Ectodermal cell (in vitro differentiated cells): Measurements from ENCODE around the gene ORM1.

Source experiments
- H3K27ac ChIP-seq: 2 replicates; pipeline ENCODE4 v1.7.0; 2013; ENCODE audit warnings: mild to moderate bottlenecking, low read depth, low read length; ENCODE audit not compliant: insufficient read depth, poor library complexity, severe bottlenecking
- H3K27me3 ChIP-seq: 2 replicates; pipeline ENCODE4 v1.7.0; 2013; ENCODE audit warnings: mild to moderate bottlenecking, low read length; ENCODE audit not compliant: insufficient read depth, control insufficient read depth, poor library complexity, severe bottlenecking
- H3K36me3 ChIP-seq: one replicate; pipeline ENCODE4 v1.7.0; 2013; ENCODE audit warnings: low read length; ENCODE audit not compliant: control insufficient read depth, insufficient read depth
- H3K4me1 ChIP-seq: one replicate; pipeline ENCODE4 v1.7.0; 2013; ENCODE audit warnings: low read length; ENCODE audit not compliant: control insufficient read depth, insufficient read depth
- H3K4me3 ChIP-seq: 2 replicates; pipeline ENCODE4 v1.7.0; 2013; ENCODE audit warnings: low read depth, low read length, control low read depth; ENCODE audit not compliant: insufficient read depth
- H3K9me3 ChIP-seq: 2 replicates; pipeline ENCODE4 v1.7.0; 2013; ENCODE audit warnings: mild to moderate bottlenecking, low read length, moderate library complexity; ENCODE audit not compliant: control insufficient read depth
- WGBS, 2 experiments: methylation state at CpG; one replicate each; pipeline ENCODE4 v1.1.7; 2013; ENCODE audit warnings: missing lambda C conversion rate in 2 of 2; 5-methylcytosine and 5-hydroxymethylcytosine counted together

The ORM1 gene

DNA sequence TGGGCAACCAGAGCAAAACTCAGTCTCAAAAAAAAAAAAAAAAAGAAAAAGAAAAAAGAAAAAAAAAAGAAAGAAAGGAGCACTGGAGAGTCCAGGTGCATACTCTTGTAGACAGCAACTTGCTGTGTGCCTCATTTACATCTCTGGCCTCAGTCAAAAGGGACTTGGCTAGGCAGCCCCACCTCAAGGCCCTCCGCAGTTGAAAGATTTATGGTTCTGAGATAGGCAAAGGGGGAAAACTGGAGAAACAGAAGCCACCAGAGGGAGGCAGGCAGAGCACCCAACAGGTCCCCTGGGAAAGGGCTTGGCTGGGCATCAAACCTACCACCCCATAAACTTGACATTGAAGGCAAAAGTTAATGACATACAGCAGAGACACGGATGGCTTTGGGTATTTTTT is 12.8 kb downstream of the ORM1 start:
- WGBS, 2 experiments = 91 to 96% methylated on average over 2 of the region's 2 CpGs
- Histone ChIP-seq H3K4me1 (no peaks in the 10 kb centered on the region), H3K27me3 (no peaks in the 10 kb centered on the region), H3K9me3 (no peaks in the 10 kb centered on the region), H3K27ac (no peak overlapping the region), H3K4me3 (no peak overlapping the region), H3K36me3 (no peaks in the 10 kb centered on the region)

- WGBS, 2 experiments = 84 to 89% methylated on average over 10 of the region's 10 CpGs
- Histone ChIP-seq H3K27ac (no peak overlapping the region), H3K27me3 (no peaks in the 10 kb centered on the region), H3K4me3 (no peak overlapping the region), H3K36me3 (no peaks in the 10 kb centered on the region), H3K4me1 (no peaks in the 10 kb centered on the region), H3K9me3 (no peaks in the 10 kb centered on the region)
Observed at GRCh38 chr9:114336157-114336556, 13.3 kb downstream of the ORM1 start.

DNA sequence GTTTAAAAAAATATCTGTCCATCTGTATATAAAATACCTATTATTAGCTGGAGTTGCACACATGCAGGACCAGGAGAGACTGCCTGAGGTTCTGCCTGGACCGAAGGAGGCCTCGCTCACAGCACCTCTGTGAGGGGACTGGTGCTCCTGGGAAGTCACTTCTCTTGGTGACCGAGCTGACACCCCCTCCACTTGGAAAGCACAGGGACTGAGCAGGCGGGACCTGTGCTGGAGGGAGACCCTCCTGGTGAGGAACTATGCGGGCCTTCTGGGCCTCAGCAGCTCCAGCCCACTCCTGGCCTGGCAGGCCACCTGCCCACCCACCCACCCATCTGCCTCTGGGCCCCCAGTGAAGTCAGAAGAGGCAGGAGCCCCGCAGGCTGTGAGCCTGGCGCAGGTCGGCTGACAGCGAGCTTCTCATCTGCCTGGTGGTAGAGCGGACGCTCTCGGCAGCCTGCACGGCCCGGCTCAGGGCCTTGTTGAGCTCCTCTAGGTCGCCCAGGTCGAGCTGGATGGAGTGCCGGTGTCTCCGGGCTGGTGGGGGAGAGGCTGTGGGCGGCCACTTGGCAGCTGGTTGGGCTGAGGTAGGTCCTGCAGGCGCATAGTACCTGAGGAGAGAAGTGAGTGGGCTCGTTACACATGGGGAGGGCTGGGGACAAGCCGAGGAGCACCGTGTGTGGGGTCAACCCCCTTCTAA is 13.9 kb downstream of the ORM1 start:
- Histone ChIP-seq H3K27me3 (no peaks in the 10 kb centered on the region), H3K9me3 (no peaks in the 10 kb centered on the region), H3K4me3 (no peak overlapping the region), H3K27ac (no peak overlapping the region), H3K4me1 (no peaks in the 10 kb centered on the region), H3K36me3 (no peaks in the 10 kb centered on the region)
- WGBS, 2 experiments = 93 to 95% methylated on average over 23 of the region's 23 CpGs

- Histone ChIP-seq H3K4me1 (no peaks in the 10 kb centered on the region), H3K27ac (no peak overlapping the region), H3K36me3 (no peaks in the 10 kb centered on the region), H3K27me3 (no peaks in the 10 kb centered on the region), H3K4me3 (no peak overlapping the region), H3K9me3 (no peaks in the 10 kb centered on the region)
- WGBS, 2 experiments = 88 to 93% methylated on average over 2 of the region's 2 CpGs
Observed at GRCh38 chr9:114338187-114338586, 15.3 kb downstream of the ORM1 start.

GRCh38 chr9:114339130-114339908 is 16.4 kb downstream of the ORM1 start:
- no peaks in the 10 kb centered on the region for H3K36me3 ChIP-seq
- H3K27ac ChIP-seq = no peak overlapping the region
- H3K27me3 ChIP-seq = no peaks in the 10 kb centered on the region
- H3K9me3 ChIP-seq = no peaks in the 10 kb centered on the region
- no peaks in the 10 kb centered on the region for H3K4me1 ChIP-seq
- H3K4me3 ChIP-seq = no peak overlapping the region
- 81 to 82% methylated on average over 16 of the region's 16 CpGs for WGBS, 2 experiments

- H3K36me3 ChIP-seq = peaks cover 6% of the 10 kb centered on the region
- H3K4me1 ChIP-seq = no peaks in the 10 kb centered on the region
- no peak overlapping the region for H3K4me3 ChIP-seq
- no peaks in the 10 kb centered on the region for H3K9me3 ChIP-seq
- no peak overlapping the region for H3K27ac ChIP-seq
- WGBS, 2 experiments = 94% methylated on average over 12 of the region's 12 CpGs
- no peaks in the 10 kb centered on the region for H3K27me3 ChIP-seq
Observed at GRCh38 chr9:114341152-114341830, 18.4 kb downstream of the ORM1 start.

DNA sequence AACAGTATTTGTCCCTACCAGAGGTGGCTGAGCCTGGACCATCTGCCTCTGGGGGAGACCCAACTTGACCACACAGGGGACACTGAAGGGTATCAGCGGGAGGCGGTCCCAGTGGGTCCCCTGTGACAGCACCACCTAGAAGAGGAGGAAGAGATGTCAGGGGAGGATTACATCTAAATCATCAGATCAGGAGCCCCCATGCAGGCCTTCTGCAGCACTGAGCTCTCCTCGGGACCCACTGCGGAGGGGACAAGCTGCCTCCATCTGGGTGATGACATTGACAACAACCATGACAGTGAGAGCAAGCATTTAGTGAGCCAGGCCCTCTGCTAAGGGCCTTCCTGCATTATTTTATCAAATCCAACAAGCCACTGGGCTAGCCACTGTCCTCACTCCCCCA is 19.1 kb downstream of the ORM1 start:
- no peak overlapping the region for H3K4me3 ChIP-seq
- 93 to 94% methylated on average over 4 of the region's 4 CpGs for WGBS, 2 experiments
- no peak overlapping the region for H3K27ac ChIP-seq
- H3K27me3 ChIP-seq = no peaks in the 10 kb centered on the region
- peaks cover 6% of the 10 kb centered on the region for H3K36me3 ChIP-seq
- H3K9me3 ChIP-seq = no peaks in the 10 kb centered on the region
- no peaks in the 10 kb centered on the region for H3K4me1 ChIP-seq

DNA sequence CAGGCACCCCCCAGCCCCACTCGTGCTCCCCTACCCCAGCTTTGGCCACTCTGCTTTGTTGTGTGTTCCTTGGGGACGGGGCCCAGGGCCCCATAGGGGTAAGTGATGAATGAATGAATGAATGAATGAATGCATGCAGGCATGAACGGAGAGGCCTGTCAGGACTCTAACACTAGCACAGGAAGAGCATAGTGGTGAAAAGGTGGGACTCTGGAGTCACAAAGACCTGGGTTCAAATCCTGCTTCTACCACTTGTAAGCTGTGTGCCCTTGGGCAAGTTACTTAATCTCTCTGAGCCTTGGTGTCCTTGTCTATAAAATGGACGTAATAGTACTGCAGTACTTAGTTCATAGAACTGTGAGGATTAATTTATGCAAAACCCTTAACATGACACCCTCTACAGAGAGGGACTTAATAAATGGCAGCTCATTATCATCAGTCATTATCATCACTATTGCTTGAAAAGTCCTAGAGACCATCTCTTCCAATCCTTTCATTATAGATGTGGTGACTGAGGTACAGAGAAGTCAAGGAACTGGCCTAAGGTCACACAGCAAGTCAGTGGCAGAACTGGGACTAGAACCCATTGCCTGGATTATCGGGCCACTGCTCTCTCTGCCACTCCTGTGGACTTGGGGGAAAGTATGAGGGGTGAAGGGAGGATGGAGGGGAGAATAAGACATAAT is 20.0 kb downstream of the ORM1 start:
- Histone ChIP-seq H3K4me1 (no peaks in the 10 kb centered on the region), H3K27ac (no peak overlapping the region), H3K9me3 (no peaks in the 10 kb centered on the region), H3K36me3 (peaks cover 10% of the 10 kb centered on the region), H3K27me3 (no peaks in the 10 kb centered on the region), H3K4me3 (no peak overlapping the region)
- WGBS, 2 experiments = 89 to 90% methylated on average over 5 of the region's 5 CpGs

DNA sequence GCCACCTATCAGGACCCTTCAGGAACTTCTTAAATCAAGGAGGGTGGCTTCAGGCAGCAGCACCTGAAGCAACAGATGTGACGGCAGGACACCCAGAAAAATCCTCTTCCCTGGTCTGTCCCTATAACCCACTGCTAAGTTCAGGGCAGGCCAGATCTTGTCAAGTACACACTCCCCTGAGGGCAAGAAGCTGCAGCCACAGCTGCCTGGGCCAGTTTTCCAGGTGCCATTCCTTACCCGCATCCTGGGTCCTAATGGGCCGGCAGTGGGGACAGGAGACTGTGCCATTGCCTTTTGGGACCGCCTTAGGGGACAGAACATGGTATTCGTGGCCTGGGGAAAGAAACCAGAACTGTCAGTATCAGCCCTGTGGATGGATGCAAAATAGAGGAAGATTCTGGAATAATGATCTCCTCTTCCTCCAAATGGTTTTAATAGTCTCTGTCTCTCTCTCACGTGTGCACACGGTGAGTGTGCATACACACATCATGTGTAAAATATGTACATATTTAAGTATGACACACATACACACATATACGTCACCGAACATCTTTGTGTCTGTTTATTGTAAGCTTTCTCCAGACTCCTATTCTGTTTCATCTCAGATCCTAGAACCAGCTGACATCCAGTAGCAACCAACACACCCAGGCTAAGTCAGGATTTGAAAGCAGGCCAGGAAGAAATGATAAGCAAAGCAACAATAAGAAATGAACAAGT is 20.7 kb downstream of the ORM1 start:
- Histone ChIP-seq H3K4me3 (no peak overlapping the region), H3K27ac (no peak overlapping the region), H3K27me3 (no peaks in the 10 kb centered on the region), H3K36me3 (peaks cover 10% of the 10 kb centered on the region), H3K4me1 (peaks cover 3% of the 10 kb centered on the region), H3K9me3 (no peaks in the 10 kb centered on the region)
- 96 to 98% methylated on average over 7 to 9 of the region's 9 CpGs for WGBS, 2 experiments
